Breast epithelium (tissue), 4 donors: Measurements from ENCODE around the gene TENT4A. TPM values are rescaled to one million over a fixed set of nuclear protein-coding genes. Genes with fewer than 3 reads are reported as not detected.

Experiments
- DNase-seq, 2 donors: peaks; one replicate each; pipeline ENCODE4 v3.0.0-alpha.2; 2019; ENCODE audit warnings: low spot score in 2 of 2
- H3K27ac ChIP-seq, 2 donors: fragments of 200-600 bp; sonication (generic) in 1 of 2; one replicate each; pipeline ENCODE4 v1.5.1; 2016 to 2019; ENCODE audit warnings: mild to moderate bottlenecking in 1 of 2
- H3K27me3 ChIP-seq, 2 donors: fragments of 200-600 bp; sonication (generic) in 1 of 2; one replicate each; pipeline versions ENCODE4 v1.5.1 to v1.6.0; 2017 to 2019; ENCODE audit warnings: control low read depth in 1 of 2, mild to moderate bottlenecking in 1 of 2
- H3K36me3 ChIP-seq: fragments of 200-600 bp; one replicate; pipeline ENCODE4 v1.5.1; 2019
- H3K4me1 ChIP-seq, 2 donors: fragments of 200-600 bp; sonication (generic); one replicate each; pipeline ENCODE4 v1.5.1; 2016 to 2019; ENCODE audit warnings: control low read depth in 1 of 2
- H3K4me3 ChIP-seq, 3 donors: fragments of 200-600 bp; sonication (generic); 1 replicate in 2 of 3; 2 replicates in 1 of 3; pipeline ENCODE4 v1.5.1; 2016 to 2019; ENCODE audit warnings: mild to moderate bottlenecking in 3 of 3, moderate library complexity in 2 of 3
- H3K9me3 ChIP-seq, 2 donors: fragments of 200-600 bp; sonication (generic) in 1 of 2; one replicate each; pipeline ENCODE4 v1.5.1; 2016 to 2019; ENCODE audit warnings: control low read depth in 1 of 2
- POLR2A ChIP-seq: fragments of 450-650 bp; IDR thresholded peaks from one replicate; pipeline ENCODE4 v1.6.1; 2016; ENCODE audit warnings: antibody characterized with exemption, mild to moderate bottlenecking, moderate library complexity
- POLR2AphosphoS5 ChIP-seq, 3 donors: sonication (generic); formaldehyde crosslinking; IDR thresholded peaks; one replicate each; pipeline ENCODE4 v1.6.1; 2017; ENCODE audit warnings: antibody characterized with exemption in 3 of 3
- intact Hi-C: fragments of 100-400 bp; cut with DNase I; formaldehyde crosslinking; loops from one replicate; pipeline ENCODE4 v1.15.1; 2023; ENCODE audit warnings: low total_unique reads
- total RNA-seq, 3 donors: library from RNA; depleted of rRNA; stranded (reverse); fragments of >200 nt; gene quantifications; one replicate each; pipeline ENCODE4 v1.1.0, GENCODE V29; 2016
- TF ChIP-seq, protein P1 (sequence below), 3 donors: fragments of 450-650 bp; IDR thresholded peaks; one replicate each; pipeline ENCODE4 v1.5.1; 2016 to 2017; ENCODE audit warnings: antibody characterized with exemption in 3 of 3, mild to moderate bottlenecking in 3 of 3, moderate library complexity in 3 of 3

Gene TENT4A
- total RNA-seq, 3 donors from 2014 or later, result 24.1 to 26.2 (median 24.8) TPM

- Histone ChIP-seq H3K36me3 (peaks cover 11% of the 10 kb centered on the region), H3K9me3 (no peaks in the 10 kb centered on the region), H3K27me3 (no peaks in the 10 kb centered on the region), H3K4me3 (no peak overlapping the region), H3K27ac (no peak overlapping the region), H3K4me1 (no peaks in the 10 kb centered on the region)
- no peak for DNase-seq
- intact Hi-C loops, result loop anchor here (2.0 to 5.0 kb wide), 2 partner anchors 58 to 782 kb away; no protein-coding TSS in a partner anchor
- TF ChIP-seq POLR2A, result no peak
- TF ChIP-seq, protein P1, sequence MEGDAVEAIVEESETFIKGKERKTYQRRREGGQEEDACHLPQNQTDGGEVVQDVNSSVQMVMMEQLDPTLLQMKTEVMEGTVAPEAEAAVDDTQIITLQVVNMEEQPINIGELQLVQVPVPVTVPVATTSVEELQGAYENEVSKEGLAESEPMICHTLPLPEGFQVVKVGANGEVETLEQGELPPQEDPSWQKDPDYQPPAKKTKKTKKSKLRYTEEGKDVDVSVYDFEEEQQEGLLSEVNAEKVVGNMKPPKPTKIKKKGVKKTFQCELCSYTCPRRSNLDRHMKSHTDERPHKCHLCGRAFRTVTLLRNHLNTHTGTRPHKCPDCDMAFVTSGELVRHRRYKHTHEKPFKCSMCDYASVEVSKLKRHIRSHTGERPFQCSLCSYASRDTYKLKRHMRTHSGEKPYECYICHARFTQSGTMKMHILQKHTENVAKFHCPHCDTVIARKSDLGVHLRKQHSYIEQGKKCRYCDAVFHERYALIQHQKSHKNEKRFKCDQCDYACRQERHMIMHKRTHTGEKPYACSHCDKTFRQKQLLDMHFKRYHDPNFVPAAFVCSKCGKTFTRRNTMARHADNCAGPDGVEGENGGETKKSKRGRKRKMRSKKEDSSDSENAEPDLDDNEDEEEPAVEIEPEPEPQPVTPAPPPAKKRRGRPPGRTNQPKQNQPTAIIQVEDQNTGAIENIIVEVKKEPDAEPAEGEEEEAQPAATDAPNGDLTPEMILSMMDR (IDR thresholded peaks at IDR 0.05), result no peak
- no peak for TF ChIP-seq POLR2AphosphoS5 (IDR thresholded peaks at IDR 0.05)
Measured at GRCh38 chr5:6754766-6755165, 41.5 kb downstream of the TENT4A start.

- Histone ChIP-seq H3K27ac (no peak overlapping the region), H3K9me3 (no peaks in the 10 kb centered on the region), H3K36me3 (peaks cover 11% of the 10 kb centered on the region), H3K4me1 (no peaks in the 10 kb centered on the region), H3K27me3 (no peaks in the 10 kb centered on the region), H3K4me3 (no peak overlapping the region)
- TF ChIP-seq, protein P1 (IDR thresholded peaks at IDR 0.05), result no peak
- TF ChIP-seq POLR2A (no peak), POLR2AphosphoS5 (IDR thresholded peaks at IDR 0.05) (no peak)
- intact Hi-C loops, result loop anchor here (2.0 to 5.0 kb wide), 2 partner anchors 59 to 783 kb away; no protein-coding TSS in a partner anchor
- no peak for DNase-seq
Measured at GRCh38 chr5:6755519-6755918, 42.3 kb downstream of the TENT4A start.

GRCh38 chr5:6755941-6756340 is 42.7 kb downstream of the TENT4A start:
- Histone ChIP-seq H3K9me3 (no peaks in the 10 kb centered on the region), H3K27me3 (no peaks in the 10 kb centered on the region), H3K36me3 (peaks cover 11% of the 10 kb centered on the region), H3K27ac (no peak overlapping the region), H3K4me1 (no peaks in the 10 kb centered on the region), H3K4me3 (no peak overlapping the region)
- TF ChIP-seq POLR2AphosphoS5 (IDR thresholded peaks at IDR 0.05), result no peak
- TF ChIP-seq, protein P1 (IDR thresholded peaks at IDR 0.05), result no peak
- TF ChIP-seq POLR2A, result no peak
- intact Hi-C loops, result loop anchor here (2.0 to 5.0 kb wide), 2 partner anchors 59 to 784 kb away; no protein-coding TSS in a partner anchor
- no peak for DNase-seq

- no peaks in the 10 kb centered on the region for H3K9me3 ChIP-seq
- no peak overlapping the region for H3K4me3 ChIP-seq
- intact Hi-C loops, result loop anchor here (5.0 kb wide), 1 partner anchor 785 kb away; no protein-coding TSS in a partner anchor
- H3K27me3 ChIP-seq, result no peaks in the 10 kb centered on the region
- DNase-seq, result no peak
- peaks cover 8% of the 10 kb centered on the region for H3K36me3 ChIP-seq
- H3K4me1 ChIP-seq, result no peaks in the 10 kb centered on the region
- no peak overlapping the region for H3K27ac ChIP-seq
- TF ChIP-seq POLR2A (no peak), POLR2AphosphoS5 (IDR thresholded peaks at IDR 0.05) (no peak)
- TF ChIP-seq, protein P1 (IDR thresholded peaks at IDR 0.05), result no peak
Measured at GRCh38 chr5:6757414-6757969, 44.3 kb downstream of the TENT4A start.

DNA sequence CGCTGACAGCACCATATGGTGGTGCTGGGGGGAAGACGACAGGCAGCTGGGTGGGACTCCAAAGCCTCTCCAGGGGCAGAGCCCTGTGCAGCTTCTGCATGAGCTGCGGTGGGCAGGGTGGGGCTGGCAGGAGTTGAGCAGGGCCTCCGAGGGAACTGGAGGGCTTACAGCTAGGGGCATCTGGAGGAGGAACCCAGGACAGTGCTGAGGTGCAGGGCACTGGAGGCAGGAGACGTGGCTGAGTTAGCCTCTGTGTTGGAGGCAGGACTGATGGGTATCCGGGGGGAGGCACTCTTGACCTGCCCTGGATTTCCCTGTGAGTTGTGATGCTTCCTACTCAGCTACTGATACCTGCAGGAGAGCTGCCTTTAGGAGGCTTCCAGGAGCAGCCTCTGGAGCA is 45.0 kb downstream of the TENT4A start:
- DNase-seq, result no peak
- TF ChIP-seq POLR2AphosphoS5 (IDR thresholded peaks at IDR 0.05) (no peak), POLR2A (no peak)
- TF ChIP-seq, protein P1 (IDR thresholded peaks at IDR 0.05), result no peak
- Histone ChIP-seq H3K27ac (no peak overlapping the region), H3K9me3 (no peaks in the 10 kb centered on the region), H3K27me3 (no peaks in the 10 kb centered on the region), H3K36me3 (peaks cover under 1% of the 10 kb centered on the region), H3K4me1 (no peaks in the 10 kb centered on the region), H3K4me3 (no peak overlapping the region)
- intact Hi-C loops, result loop anchor here (5.0 kb wide), 1 partner anchor 786 kb away; no protein-coding TSS in a partner anchor
